ENCODE measurements around the gene EHBP1.

Gene EHBP1

DNA sequence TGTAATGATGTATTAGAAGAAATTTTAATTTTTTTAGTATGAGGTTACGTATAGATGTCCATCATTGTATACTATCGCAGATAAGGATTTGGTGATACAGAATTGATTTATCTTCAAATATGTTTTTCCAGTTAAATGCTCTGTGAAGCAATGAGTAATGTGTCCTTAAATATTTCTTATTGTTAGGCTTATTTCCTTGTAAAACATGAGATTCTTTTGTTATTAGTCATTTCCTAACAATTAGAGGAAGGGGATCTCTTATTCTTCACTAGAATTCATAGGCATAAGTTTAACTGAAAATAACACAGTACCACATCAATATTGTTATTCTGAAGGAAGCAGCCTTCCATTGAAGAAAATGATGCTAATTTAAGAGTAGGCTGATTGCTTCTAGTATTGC, 329.7 kb downstream of the EHBP1 start:
- DNase-seq, result no peak

DNA sequence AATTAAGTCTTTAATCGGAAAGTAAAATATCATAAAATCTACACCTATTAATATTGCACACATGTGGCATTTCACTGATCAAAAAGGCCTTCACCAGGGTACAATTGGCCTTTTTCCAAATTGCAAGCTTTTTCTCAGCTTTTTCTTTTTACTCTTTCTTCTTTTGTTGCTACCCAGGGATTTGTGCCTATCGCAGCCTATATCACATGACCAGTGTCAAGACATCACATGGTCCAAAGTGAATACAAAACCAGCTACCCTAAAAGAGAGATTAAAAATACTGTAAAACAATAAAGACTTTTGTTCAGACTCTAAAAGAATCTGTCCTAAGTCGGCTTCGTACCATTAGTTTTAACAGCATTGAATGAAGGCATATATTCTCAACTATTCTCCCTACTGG, 330.1 kb downstream of the EHBP1 start:
- no peak for DNase-seq

GRCh38 chr2:63038034-63038433, 332.5 kb downstream of the EHBP1 start:
- DNase-seq, result no peak

DNA sequence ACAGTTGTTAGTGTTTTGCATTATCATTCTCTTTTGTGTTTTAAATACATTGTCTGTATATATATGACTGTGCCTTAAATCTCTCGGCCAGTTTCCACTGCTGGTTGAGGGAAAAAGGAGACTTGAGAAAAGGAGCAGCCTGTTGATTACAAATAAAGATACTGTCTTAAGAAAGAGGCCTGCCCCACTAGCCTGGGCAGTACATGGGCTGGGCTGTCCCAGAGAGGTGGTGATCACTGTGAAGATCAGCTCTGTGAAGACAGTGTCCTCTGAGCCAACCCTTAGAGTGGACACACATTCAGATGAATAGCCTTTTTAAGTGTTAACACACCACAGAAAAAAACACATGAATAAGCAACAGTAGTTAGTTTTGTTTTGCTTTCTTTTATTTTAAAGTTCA, 335.1 kb downstream of the EHBP1 start:
- no peak for DNase-seq

GRCh38 chr2:63041592-63041991, 336.1 kb downstream of the EHBP1 start:
- DNase-seq, result no peak

- no peak for DNase-seq
These were observed 339.1 kb downstream of the EHBP1 start for GRCh38 chr2:63044362-63045327.

DNA sequence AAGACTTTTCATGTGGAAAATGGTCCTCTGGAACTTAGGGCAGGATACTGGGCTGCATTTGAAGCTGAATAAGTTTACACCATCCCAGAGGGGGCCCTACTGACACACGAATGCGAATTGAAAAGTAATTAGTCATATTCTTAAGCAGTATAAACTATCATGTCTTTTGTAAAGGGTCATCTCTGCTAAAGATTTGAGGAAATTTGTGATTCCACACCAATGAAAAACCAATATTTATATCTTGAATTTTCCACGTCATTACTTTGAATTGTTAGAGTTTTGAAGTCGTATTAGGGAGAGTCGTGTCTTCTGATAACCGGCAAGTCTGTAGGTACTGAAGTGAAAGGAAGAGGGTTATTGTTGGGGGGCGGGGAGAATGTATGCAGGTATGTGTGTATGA, 341.0 kb downstream of the EHBP1 start:
- DNase-seq, result no peak

- no peak for DNase-seq
These were observed 341.4 kb downstream of the EHBP1 start for GRCh38 chr2:63046961-63047320.

- no peak for DNase-seq
These were observed 342.1 kb downstream of the EHBP1 start for GRCh38 chr2:63047321-63048279.

- DNase-seq, result no peak
These were observed 343.1 kb downstream of the EHBP1 start for GRCh38 chr2:63048367-63049171.

DNA sequence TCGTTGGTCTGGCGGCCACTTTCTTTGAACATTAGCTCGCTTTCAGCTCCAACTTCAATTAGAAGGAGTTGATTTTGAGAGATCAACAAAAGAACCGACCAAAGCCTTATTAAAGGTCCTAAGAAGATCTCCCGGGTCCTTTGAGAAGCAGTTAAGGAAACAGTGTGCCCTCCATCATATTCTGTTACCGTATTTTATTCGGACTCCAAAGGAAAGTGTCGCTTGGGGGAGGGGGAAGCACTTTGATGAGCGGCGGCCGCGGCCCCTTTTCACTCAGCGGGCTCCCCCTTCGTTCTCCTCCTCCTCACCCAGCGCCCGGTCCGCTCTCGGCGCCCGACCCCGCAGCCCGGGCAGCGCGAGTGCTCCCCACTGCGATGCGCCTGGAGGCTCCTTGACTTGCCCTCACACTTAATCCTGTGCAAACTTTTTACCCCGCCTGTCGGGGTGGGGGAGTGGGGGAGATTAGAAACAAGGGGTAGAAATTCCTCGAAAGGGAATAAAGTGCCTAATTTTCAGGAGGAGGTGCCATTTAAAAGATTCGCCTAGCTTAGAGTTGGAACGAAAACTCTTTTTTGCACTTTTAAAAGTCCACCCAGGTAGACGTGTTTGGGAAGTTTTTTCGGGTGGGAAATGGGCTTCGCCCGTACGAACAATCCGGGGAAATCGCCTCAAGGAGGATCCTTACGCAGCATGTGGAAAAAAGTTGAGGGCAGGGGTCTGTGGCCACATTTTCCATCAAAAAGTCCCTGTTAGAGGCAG, 343.9 kb downstream of the EHBP1 start:
- no peak for DNase-seq

DNA sequence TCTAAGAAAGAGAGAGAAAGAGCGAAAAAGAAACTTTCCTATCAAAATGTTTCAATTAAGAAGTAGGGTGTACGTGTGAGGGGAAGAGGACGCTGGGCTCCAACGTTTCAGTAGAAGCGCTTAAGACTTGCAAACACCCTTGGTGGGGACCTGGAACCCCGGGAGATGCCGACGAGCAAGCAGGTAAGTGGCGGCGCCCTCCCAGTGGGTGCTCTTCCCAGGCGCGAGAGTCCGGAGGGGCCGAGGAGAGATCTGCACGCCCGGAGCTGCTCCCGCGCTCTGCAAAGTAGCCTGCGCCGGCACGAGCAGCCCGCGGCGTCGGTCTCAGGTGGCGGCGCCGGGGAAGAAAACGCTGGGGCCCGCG, 344.4 kb downstream of the EHBP1 start:
- DNase-seq, result no peak

GRCh38 chr2:63050334-63051041, 345.0 kb downstream of the EHBP1 start, which contains the start of gene OTX1:
Gene OTX1 (plus strand): TSS chr2:63050830. CDS start chr2:63052991, 2,161 bp downstream.
- DNase-seq, result peak; percentile 35

DNA sequence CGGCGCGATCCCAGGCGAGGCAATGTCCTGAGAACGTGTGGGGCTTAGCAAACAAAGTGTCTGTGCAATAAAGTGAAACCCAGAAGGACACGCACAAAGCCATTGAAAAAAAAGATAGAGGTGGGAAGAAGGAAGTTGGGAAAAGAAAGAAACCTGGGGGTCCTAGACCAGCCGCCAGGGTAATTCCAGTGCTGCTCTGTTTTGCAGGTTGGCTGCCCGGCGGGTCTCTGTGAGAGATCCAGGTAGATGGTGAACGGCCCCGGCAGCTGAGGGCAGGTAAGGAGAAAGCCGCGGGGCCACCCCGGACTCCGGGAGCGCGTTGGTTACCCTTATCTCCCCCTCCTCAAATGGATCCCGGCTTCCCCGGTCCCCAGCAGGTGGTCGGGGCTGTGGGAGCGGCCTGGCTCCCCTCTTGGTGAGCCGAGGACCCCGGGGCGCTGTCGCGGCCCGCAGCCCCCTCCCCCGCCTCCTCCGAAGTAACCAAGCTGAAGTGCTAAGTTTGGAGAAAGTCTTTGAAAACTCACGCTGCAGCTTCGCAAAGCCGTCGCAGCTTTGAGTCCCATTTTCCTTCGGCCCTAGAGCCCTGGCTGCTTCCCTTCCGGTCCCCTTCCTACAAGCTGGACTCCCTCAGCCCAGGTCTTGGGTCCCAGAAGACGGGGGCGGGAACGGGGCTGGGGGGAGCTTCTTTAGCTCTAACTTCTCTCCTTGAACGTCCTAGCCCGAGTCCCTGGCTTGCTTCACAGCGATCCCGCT, 345.7 kb downstream of the EHBP1 start:
- DNase-seq, result no peak

DNA sequence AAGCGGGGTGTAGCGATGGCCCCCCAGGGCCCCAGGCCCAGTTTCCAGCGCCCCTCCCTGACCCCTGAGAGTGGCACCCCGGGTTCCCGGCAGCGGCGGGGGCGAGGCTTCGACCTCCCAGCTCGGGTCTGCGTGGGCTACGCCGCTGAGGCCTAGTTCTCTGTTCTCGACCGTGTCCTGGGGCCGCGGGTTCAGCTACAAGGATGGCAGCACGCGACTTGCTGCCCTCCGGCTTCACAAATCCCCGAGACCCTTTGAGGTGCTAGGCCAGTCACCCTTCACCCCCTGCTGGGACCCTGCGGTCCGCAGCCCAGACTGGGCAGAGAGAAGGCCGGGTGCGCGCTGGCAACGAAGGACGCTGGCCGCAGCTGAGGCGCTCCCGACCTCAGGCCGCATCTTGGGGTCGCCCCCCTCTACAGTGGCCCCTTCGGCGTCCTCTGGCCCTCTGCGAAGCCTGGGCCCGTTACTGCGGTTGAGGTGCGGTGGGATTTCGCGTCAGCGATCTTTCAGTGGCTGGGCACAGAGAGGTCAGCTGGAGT, 346.4 kb downstream of the EHBP1 start:
- DNase-seq, result no peak

DNA sequence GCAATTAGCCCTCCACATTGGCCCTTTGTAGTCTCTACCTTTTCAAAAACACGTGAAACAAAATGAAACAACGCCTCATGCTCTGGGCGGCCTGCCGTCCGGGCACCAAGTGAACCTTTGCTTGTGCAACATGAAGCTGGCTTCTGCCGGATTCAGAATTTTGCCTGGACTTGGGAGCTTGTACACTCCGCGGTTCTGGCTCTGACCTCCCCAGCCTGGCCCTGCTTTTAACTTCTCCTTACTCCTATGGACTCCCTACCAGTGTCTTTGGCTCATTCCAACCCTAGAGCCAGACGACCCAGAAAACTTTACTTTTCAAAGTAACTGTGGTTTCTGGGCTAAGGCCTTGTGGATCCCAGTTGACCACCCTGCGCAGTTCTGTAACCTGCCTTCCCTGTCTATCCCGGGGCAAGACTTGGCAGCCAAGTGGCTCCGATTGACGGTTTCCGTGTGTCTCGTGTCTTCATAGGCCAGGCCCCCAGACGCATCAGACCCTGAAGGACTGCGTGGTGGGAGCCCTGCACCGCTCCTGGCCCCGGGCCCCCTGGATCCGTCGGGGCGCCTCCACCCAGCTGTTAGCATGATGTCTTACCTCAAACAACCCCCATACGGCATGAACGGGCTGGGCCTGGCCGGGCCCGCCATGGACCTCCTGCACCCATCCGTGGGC, 347.0 kb downstream of the EHBP1 start:
- DNase-seq, result no peak

GRCh38 chr2:63053081-63053888, 347.8 kb downstream of the EHBP1 start:
- no peak for DNase-seq

GRCh38 chr2:63053889-63054602, 348.5 kb downstream of the EHBP1 start:
- DNase-seq, result no peak
